HG03066 (cell line): Measurements from ENCODE around the gene ALG2.
"Not testable (repeated sequence)": the region's sequence is repeated elsewhere in the genome, so short reads cannot be mapped to it uniquely, and the experiment has no call there.

Experiments
- ATAC-seq: cut with Tn5 transposase; IDR thresholded peaks from one replicate; pipeline ENCODE4 v1.9.1; 2021; ENCODE audit warnings: low read depth; ENCODE audit not compliant: unreplicated experiment

Gene ALG2

GRCh38 chr9:99197124-99197630 lies 24.6 kb downstream of the ALG2 start:
- no peak for ATAC-seq

DNA sequence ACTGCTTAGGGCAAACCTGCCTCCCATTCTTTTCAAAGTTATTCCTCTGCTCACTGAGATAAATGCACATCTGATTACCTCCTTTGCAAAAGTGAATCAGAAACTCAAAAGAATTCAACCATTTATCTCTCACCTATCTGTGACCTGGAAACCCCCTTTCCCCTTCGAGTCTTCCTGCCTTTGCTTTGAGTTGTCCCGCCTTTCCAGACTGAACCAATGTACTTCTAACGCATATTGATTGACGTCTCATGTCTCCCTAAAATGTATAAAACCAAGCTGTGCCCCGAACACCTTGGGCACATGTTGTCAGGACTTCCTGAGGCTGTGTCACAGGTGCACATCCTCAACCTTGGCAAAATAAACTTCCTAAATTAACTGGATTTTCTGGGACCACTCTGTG lies 25.3 kb downstream of the ALG2 start:
- not testable (repeated sequence) for ATAC-seq

DNA sequence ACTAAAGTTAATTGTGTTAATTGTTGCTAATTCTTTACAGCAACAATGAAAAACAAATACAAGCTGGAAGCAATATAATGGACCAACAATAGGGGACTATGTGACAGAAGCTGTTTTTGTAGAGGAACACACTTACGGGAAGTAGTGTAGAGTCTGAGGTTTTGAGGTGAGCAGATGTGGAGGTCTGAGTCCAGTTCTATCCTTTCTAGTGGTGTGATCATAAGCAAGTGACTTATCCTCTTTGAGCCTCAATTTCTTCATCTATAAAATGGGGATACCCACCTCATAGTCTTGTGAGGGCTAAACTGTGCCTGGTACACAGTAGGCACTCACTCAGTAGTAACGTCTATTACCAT lies 28.3 kb downstream of the ALG2 start:
- ATAC-seq = no peak

- ATAC-seq = no peak
These were observed 28.8 kb downstream of the ALG2 start for GRCh38 chr9:99192786-99193465.

DNA sequence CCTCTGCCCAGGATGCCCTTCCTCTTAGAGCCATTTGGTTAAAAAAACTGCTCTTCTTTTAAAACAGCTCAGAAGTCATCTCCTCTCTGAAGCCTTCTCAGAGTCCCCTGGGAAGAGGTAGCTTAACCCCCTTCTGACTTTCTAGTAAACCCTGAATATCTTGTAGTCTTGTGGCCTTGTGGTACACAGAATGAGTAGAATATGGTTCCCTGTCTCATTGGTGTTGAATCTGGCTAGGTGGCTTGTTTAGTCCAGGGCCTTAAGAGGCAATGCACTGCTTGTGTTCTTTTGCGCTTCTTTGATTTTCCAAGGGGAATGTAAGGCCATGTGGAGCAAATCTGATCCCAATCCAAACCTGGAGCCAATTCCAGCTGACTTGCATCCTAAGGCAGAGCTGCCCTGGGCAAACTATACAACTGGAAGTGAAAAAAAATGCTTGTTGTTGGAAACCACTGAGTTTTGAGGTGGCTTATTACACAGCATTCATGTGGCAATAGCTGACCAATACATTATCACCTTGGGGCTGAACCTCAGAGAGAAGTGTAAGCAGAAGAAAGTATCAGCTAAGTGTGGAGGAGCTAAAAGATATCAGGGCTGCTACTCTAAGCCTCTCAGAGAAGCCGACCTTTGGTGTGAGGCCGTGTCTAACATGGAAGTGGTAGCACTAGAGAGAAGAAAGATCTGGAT lies 31.0 kb downstream of the ALG2 start:
- ATAC-seq = no peak

DNA sequence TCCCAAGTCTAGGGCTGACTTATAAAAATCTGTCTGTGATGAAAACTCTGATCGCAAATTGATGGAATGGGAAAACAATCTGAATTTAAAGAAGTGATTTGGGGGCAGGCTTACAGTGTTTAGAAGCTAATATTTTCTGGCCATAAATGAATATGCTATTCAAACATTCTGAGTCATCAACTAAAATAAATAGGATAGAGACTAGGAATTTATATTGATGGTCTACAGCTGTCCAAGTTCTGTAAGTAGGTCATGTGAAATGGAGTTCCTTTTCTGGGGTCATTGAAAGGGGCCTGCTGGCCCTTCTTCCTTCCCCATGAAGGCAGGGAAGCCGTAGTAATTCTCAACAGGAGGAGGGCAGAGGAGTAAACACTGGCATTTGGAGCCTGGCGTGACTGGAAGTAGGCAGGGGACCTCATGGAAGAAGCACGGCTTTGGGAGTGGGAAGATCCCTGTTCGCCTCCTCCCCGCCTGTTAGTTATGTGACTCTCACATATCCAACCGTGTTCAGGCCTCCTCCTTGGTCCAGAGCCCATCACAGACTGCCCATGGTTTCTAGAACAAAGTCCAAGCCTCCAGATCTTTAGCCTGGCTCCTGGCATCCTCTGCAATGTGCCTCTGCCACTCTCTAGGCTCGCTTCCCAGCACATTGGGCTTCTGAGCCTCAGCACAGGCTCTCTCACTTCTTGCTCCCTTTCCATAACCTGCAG lies 31.7 kb downstream of the ALG2 start:
- no peak for ATAC-seq

- no peak for ATAC-seq
These were observed 32.6 kb downstream of the ALG2 start for GRCh38 chr9:99189186-99189585.

- ATAC-seq = no peak
These were observed 34.4 kb downstream of the ALG2 start for GRCh38 chr9:99187311-99187710.

GRCh38 chr9:99185934-99186333 lies 35.8 kb downstream of the ALG2 start:
- no peak for ATAC-seq

DNA sequence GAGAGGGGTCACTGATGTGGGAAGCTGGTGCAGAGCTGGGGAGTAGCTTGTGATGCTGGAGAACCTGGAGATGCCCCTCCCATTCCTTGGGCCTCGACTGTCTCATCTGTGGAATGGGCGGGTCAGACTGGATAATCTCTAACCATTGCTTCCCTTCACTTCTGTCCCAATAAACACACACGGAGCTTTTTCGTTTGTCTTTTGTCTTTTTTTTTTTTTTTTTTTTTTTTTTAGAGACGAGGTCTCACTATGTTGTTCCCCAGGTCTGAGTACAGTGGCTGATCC lies 36.5 kb downstream of the ALG2 start:
- ATAC-seq = no peak

DNA sequence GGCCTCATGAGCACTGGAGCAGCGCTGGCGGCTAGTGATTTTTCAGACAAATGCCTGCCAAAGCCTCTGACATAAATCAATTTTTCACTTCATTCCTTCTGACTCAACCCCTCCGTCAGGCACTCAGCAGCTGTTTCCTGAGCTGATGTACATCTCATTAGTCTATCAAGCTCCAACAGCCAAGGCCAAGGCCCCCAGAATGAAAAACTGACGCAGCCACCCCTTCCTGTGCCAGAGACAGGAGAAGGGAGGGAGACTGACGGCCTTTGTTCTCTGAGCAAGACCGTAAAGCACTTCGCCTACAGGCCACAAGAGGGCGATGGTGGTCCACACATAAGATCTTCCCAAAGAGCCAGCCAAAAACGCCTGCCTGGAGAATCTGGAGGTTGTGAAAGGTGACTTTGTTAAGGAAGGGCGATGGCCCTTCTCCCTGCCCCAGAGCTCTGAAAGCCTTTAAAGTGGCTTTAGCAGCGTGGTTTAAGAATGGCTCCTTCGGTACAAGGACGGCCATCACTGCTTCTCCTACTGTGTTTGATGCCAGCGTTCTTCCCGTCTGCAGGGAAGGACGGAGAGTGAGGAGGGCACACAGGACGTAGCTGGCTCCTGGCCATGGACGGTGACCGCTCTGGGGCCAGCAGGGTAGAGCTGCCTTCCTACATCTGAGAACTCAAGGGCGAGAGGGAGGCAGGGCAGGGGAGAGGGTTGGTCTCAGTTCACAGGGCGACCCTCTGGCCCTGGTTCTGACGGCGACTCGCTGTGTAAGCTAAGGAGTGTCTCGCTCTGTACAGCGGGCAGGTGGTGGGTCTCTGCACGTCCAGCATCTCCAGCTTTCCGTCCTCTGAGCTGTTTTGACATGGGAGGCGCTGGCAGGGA lies 37.0 kb downstream of the ALG2 start:
- ATAC-seq = peak; percentile 46

- peak; percentile 6 for ATAC-seq
These were observed 37.6 kb downstream of the ALG2 start for GRCh38 chr9:99184110-99184474.

GRCh38 chr9:99183616-99184015 lies 38.1 kb downstream of the ALG2 start:
- no peak for ATAC-seq

GRCh38 chr9:99182356-99182755 lies 39.4 kb downstream of the ALG2 start:
- ATAC-seq = no peak

GRCh38 chr9:99181621-99182020 lies 40.1 kb downstream of the ALG2 start:
- peak; percentile 36 for ATAC-seq

- no peak for ATAC-seq
These were observed 40.5 kb downstream of the ALG2 start for GRCh38 chr9:99181206-99181605.

- ATAC-seq = no peak
These were observed 41.1 kb downstream of the ALG2 start for GRCh38 chr9:99180662-99181061.

DNA sequence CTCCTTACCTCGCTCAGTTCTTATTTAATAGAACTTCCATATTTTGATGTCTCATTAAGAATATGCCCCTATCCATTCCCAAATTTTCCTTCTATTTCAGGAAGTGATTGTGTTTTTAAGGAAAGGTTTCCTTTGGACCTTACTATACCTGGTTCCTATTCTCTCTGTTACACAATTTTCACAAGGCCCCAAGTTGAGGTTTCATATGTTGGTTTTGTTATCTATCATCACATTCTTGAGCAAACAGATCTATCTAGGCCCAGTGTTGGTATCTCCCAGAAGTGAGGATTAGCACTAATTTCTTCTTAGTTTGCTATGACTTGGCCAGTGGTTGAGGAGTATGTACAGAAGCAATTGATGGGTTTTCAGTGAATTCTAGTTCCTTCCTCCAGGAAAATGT lies 41.5 kb downstream of the ALG2 start:
- ATAC-seq = peak; percentile 48

DNA sequence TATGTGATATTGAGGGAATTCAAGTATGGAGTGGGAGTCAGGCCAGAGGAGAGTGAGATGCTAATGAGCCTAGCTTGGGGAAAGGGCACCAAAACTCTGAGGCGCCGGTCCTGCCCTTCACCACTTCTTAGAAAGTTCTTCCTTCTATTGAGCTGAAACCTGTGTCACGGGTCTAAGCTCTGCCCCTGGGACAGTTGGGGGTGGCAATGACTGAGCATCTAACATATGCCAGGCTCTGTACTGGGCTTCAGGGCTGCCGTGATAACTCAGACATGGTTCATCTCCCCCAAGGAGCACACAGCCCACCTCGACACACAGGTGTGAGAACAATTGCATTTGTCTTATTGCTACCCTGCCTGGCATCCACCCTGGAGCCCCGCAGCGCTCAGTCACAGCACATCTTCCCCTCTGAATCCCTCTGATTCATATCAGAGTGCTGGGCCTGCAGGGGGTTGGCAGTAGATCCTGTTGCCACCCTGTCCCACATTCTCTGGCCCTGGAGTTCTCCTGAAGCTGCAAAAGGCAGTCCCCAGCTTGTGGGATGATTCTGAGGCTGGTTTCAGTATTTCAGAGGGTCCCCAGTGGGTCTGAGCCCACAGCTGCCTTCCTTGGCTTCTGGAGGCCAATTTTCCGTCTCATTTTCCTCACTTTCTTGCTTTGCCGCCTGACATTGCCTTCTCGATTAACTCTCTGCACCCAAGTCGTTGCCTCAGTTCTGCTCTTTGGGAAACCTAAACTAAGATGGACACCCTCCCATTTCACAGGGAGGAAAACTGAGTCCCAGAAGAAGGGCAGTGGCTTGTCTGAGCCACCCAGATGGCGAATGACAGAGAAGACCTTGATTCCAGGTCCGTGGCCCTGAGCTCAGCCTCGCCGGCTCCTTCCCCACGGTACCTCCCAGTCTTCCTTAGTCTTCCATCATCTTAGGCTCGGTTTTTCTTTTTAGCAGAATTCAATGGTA lies 42.5 kb downstream of the ALG2 start:
- no peak for ATAC-seq
